WTC11 (cell line): Measurements from ENCODE around the gene SNX19. TPM values are rescaled to one million over a fixed set of nuclear protein-coding genes. Genes with fewer than 3 reads are reported as not detected.

Source experiments
- ATAC-seq: fragments of 200-7000 bp; cut with Tn5 transposase; 2 replicates; pipeline ENCODE4 v1.10.0; 2021; ENCODE audit warnings: mild to moderate bottlenecking, moderate library complexity
- CTCF ChIA-PET: fragments of 300-600 bp; sonication (Branson Sonifier 250); formaldehyde crosslinking; loops from one replicate; lab custom pipeline; 2021; ENCODE audit warnings: antibody characterized with exemption; lab: Charles Lee
- POLR2A ChIA-PET: fragments of 350-600 bp; sonication (Branson Sonifier 250); formaldehyde crosslinking; loops from one replicate; lab custom pipeline; 2021; ENCODE audit warnings: antibody characterized with exemption; lab: Charles Lee
- DNase-seq: peaks from one replicate; pipeline ENCODE4 v3.0.0; 2021; ENCODE audit warnings: low spot score
- H3K27ac Mint-ChIP-seq: 2 replicates; pipeline ENCODE4 v1.8.0; 2021; ENCODE audit warnings: mixed read lengths
- H3K27me3 Mint-ChIP-seq: 2 replicates; pipeline ENCODE4 v1.8.0; 2021; ENCODE audit warnings: low read depth, mild to moderate bottlenecking, moderate library complexity, mixed read lengths
- H3K36me3 Mint-ChIP-seq: 2 replicates; pipeline ENCODE4 v1.8.0; 2021; ENCODE audit warnings: mixed read lengths
- H3K4me1 Mint-ChIP-seq: 2 replicates; pipeline ENCODE4 v1.8.0; 2022; ENCODE audit warnings: mixed read lengths
- H3K4me3 Mint-ChIP-seq: 2 replicates; pipeline ENCODE4 v1.8.0; 2021; ENCODE audit warnings: mild to moderate bottlenecking, moderate library complexity, mixed read lengths
- H3K9me3 Mint-ChIP-seq: 2 replicates; pipeline ENCODE4 v1.8.0; 2021; ENCODE audit warnings: mixed read lengths
- FOXK1 ChIP-seq: sonication (generic); formaldehyde crosslinking; IDR thresholded peaks from 2 replicates; pipeline ENCODE4 v1.8.0; 2022; ENCODE audit warnings: mild to moderate bottlenecking, moderate library complexity, missing genetic modification reagents
- GRHL2 ChIP-seq: fragments of 250-450 bp; sonication (Bioruptor Pico); IDR thresholded peaks from 2 replicates; pipeline ENCODE4 v1.8.0; 2022; ENCODE audit warnings: mild to moderate bottlenecking, moderate library complexity; ENCODE audit not compliant: insufficient replicate concordance, severe bottlenecking
- JAZF1 ChIP-seq: fragments of 250-450 bp; sonication (Bioruptor Pico); IDR thresholded peaks from 2 replicates; pipeline ENCODE4 v1.9.0; 2021; ENCODE audit warnings: moderate library complexity, mild to moderate bottlenecking, inconsistent platforms
- NFE2L1 ChIP-seq: sonication (generic); formaldehyde crosslinking; IDR thresholded peaks from 2 replicates; pipeline ENCODE4 v1.8.1; 2023; ENCODE audit warnings: missing genetic modification reagents
- NR2C2 ChIP-seq: sonication (generic); formaldehyde crosslinking; IDR thresholded peaks from 2 replicates; pipeline ENCODE4 v1.8.0; 2022; ENCODE audit warnings: mild to moderate bottlenecking, missing genetic modification reagents
- NR3C1 ChIP-seq: sonication (generic); formaldehyde crosslinking; conservative IDR thresholded peaks from 2 replicates; pipeline ENCODE4 v1.8.1; 2023; ENCODE audit warnings: low read depth, mild to moderate bottlenecking, missing genetic modification reagents
- RELA ChIP-seq: sonication (generic); formaldehyde crosslinking; IDR thresholded peaks from 2 replicates; pipeline ENCODE4 v1.8.1; 2022; ENCODE audit warnings: missing genetic modification reagents, mild to moderate bottlenecking, borderline replicate concordance
- SOX15 ChIP-seq: fragments of 250-450 bp; sonication (Bioruptor Pico); IDR thresholded peaks from 2 replicates; pipeline ENCODE4 v1.9.0; 2021; ENCODE audit warnings: mild to moderate bottlenecking
- TEAD1 ChIP-seq: sonication (generic); formaldehyde crosslinking; IDR thresholded peaks from 2 replicates; pipeline ENCODE4 v1.8.0; 2022; ENCODE audit warnings: mild to moderate bottlenecking, missing genetic modification reagents
- ZNF219 ChIP-seq: sonication (generic); formaldehyde crosslinking; IDR thresholded peaks from 2 replicates; pipeline ENCODE4 v1.8.0; 2023; ENCODE audit warnings: missing genetic modification reagents, mild to moderate bottlenecking, borderline replicate concordance
- ZNF232 ChIP-seq: sonication (generic); formaldehyde crosslinking; IDR thresholded peaks from 2 replicates; pipeline ENCODE4 v1.8.0; 2022; ENCODE audit warnings: mild to moderate bottlenecking, missing genetic modification reagents
- total RNA-seq: library from RNA; stranded (reverse); gene quantifications from 3 replicates; pipeline ENCODE4 v1.2.3, GENCODE V29; 2021
- TF ChIP-seq, protein P1 (sequence below): sonication (generic); formaldehyde crosslinking; IDR thresholded peaks from 2 replicates; pipeline ENCODE4 v1.8.0; 2023; ENCODE audit warnings: missing genetic modification reagents
- TF ChIP-seq, protein P2 (sequence below): sonication (generic); formaldehyde crosslinking; IDR thresholded peaks from 2 replicates; pipeline ENCODE4 v1.8.0; 2023; ENCODE audit warnings: missing genetic modification reagents, mild to moderate bottlenecking, borderline replicate concordance
- TF ChIP-seq, protein P3 (sequence below): sonication (generic); formaldehyde crosslinking; IDR thresholded peaks from 2 replicates; pipeline ENCODE4 v1.8.1; 2023; ENCODE audit warnings: mild to moderate bottlenecking, missing genetic modification reagents, moderate library complexity
- TF ChIP-seq, protein P4 (sequence below): fragments of 200-600 bp; IDR thresholded peaks from 2 replicates; pipeline ENCODE4 v1.8.0; 2022; ENCODE audit warnings: antibody characterized with exemption
- TF ChIP-seq, protein P5 (sequence below): sonication (generic); formaldehyde crosslinking; IDR thresholded peaks from 2 replicates; pipeline ENCODE4 v1.8.1; 2022; ENCODE audit warnings: low read depth, missing genetic modification reagents, borderline replicate concordance
- TF ChIP-seq, protein P6 (sequence below): sonication (generic); formaldehyde crosslinking; IDR thresholded peaks from 2 replicates; pipeline ENCODE4 v1.8.1; 2023; ENCODE audit warnings: mild to moderate bottlenecking, moderate library complexity, missing genetic modification reagents
- TF ChIP-seq, protein P7 (sequence below): sonication (generic); formaldehyde crosslinking; conservative IDR thresholded peaks from 2 replicates; pipeline ENCODE4 v1.8.1; 2023; ENCODE audit warnings: mild to moderate bottlenecking, low read depth, missing genetic modification reagents, moderate library complexity
- TF ChIP-seq, protein P8 (sequence below): fragments of 250-450 bp; sonication (Bioruptor Pico); IDR thresholded peaks from 2 replicates; pipeline ENCODE4 v1.8.0; 2021; ENCODE audit warnings: mild to moderate bottlenecking

SNX19 gene
- total RNA-seq, 1 experiment from 2014 or later: 25.2 TPM

DNA sequence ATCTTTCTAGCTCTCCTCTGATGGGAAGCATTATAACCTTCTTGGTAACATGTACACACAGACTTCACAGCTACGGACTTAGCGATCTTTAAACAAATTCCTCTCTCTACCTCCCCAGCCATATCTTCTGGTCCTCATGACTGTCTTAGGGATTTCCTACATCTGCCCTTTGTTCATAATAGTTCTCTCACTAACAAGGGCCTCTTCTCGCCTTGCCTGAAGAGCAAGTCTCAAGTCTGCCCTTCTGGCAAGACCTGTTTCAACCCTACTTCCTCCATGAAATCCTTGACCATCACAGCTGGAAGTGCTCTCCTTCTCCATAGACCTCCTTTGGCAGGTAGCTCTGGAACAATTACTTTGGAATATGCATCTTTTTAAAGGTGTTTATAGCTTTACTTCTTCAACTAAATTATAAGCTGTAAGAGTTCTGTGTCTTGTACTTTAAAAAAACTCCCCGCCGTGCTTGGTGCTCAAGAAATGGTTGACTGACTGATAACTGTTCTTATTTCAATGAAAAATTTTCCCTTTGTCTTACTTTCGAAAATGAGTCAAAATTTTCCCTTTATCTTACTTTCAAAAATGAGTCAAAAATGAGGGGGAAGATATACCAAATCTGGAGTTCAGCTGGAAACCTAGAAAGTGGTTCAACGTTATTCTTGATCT lies 34.7 kb downstream of the SNX19 start:
- H3K27me3 Mint-ChIP-seq: no peaks in the 10 kb centered on the region
- H3K4me3 Mint-ChIP-seq: no peak overlapping the region
- H3K4me1 Mint-ChIP-seq: no peaks in the 10 kb centered on the region
- H3K36me3 Mint-ChIP-seq: peaks cover 39% of the 10 kb centered on the region
- POLR2A ChIA-PET: no interaction called here
- ATAC-seq (no peak), DNase-seq (no peak)
- CTCF ChIA-PET: interaction anchor here (0.5 to 2.4 kb wide), 4 partner anchors 13 to 984 kb away, joined by 3 to 7 read pairs (median 4); no protein-coding TSS in a partner anchor
- H3K9me3 Mint-ChIP-seq: no peaks in the 10 kb centered on the region
- no peak for TF ChIP-seq ZNF219 (CRISPR knock-in tag)
- TF ChIP-seq NR2C2 (CRISPR knock-in tag): no peak
- no peak for TF ChIP-seq NR3C1 (CRISPR knock-in tag)
- TF ChIP-seq, protein P1, sequence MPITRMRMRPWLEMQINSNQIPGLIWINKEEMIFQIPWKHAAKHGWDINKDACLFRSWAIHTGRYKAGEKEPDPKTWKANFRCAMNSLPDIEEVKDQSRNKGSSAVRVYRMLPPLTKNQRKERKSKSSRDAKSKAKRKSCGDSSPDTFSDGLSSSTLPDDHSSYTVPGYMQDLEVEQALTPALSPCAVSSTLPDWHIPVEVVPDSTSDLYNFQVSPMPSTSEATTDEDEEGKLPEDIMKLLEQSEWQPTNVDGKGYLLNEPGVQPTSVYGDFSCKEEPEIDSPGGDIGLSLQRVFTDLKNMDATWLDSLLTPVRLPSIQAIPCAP (CRISPR knock-in tag): no peak
- TF ChIP-seq, protein P2, sequence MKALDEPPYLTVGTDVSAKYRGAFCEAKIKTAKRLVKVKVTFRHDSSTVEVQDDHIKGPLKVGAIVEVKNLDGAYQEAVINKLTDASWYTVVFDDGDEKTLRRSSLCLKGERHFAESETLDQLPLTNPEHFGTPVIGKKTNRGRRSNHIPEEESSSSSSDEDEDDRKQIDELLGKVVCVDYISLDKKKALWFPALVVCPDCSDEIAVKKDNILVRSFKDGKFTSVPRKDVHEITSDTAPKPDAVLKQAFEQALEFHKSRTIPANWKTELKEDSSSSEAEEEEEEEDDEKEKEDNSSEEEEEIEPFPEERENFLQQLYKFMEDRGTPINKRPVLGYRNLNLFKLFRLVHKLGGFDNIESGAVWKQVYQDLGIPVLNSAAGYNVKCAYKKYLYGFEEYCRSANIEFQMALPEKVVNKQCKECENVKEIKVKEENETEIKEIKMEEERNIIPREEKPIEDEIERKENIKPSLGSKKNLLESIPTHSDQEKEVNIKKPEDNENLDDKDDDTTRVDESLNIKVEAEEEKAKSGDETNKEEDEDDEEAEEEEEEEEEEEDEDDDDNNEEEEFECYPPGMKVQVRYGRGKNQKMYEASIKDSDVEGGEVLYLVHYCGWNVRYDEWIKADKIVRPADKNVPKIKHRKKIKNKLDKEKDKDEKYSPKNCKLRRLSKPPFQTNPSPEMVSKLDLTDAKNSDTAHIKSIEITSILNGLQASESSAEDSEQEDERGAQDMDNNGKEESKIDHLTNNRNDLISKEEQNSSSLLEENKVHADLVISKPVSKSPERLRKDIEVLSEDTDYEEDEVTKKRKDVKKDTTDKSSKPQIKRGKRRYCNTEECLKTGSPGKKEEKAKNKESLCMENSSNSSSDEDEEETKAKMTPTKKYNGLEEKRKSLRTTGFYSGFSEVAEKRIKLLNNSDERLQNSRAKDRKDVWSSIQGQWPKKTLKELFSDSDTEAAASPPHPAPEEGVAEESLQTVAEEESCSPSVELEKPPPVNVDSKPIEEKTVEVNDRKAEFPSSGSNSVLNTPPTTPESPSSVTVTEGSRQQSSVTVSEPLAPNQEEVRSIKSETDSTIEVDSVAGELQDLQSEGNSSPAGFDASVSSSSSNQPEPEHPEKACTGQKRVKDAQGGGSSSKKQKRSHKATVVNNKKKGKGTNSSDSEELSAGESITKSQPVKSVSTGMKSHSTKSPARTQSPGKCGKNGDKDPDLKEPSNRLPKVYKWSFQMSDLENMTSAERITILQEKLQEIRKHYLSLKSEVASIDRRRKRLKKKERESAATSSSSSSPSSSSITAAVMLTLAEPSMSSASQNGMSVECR (CRISPR knock-in tag): no peak
- no peak for TF ChIP-seq JAZF1 (CRISPR knock-in tag)
- TF ChIP-seq, protein P3, sequence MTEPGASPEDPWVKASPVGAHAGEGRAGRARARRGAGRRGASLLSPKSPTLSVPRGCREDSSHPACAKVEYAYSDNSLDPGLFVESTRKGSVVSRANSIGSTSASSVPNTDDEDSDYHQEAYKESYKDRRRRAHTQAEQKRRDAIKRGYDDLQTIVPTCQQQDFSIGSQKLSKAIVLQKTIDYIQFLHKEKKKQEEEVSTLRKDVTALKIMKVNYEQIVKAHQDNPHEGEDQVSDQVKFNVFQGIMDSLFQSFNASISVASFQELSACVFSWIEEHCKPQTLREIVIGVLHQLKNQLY (CRISPR knock-in tag): no peak
- no peak for TF ChIP-seq SOX15 (CRISPR knock-in tag)
- no peak for TF ChIP-seq ZNF232 (CRISPR knock-in tag)
- TF ChIP-seq, protein P4, sequence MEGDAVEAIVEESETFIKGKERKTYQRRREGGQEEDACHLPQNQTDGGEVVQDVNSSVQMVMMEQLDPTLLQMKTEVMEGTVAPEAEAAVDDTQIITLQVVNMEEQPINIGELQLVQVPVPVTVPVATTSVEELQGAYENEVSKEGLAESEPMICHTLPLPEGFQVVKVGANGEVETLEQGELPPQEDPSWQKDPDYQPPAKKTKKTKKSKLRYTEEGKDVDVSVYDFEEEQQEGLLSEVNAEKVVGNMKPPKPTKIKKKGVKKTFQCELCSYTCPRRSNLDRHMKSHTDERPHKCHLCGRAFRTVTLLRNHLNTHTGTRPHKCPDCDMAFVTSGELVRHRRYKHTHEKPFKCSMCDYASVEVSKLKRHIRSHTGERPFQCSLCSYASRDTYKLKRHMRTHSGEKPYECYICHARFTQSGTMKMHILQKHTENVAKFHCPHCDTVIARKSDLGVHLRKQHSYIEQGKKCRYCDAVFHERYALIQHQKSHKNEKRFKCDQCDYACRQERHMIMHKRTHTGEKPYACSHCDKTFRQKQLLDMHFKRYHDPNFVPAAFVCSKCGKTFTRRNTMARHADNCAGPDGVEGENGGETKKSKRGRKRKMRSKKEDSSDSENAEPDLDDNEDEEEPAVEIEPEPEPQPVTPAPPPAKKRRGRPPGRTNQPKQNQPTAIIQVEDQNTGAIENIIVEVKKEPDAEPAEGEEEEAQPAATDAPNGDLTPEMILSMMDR: no peak
- no peak for TF ChIP-seq GRHL2 (CRISPR knock-in tag)
- TF ChIP-seq, protein P5, sequence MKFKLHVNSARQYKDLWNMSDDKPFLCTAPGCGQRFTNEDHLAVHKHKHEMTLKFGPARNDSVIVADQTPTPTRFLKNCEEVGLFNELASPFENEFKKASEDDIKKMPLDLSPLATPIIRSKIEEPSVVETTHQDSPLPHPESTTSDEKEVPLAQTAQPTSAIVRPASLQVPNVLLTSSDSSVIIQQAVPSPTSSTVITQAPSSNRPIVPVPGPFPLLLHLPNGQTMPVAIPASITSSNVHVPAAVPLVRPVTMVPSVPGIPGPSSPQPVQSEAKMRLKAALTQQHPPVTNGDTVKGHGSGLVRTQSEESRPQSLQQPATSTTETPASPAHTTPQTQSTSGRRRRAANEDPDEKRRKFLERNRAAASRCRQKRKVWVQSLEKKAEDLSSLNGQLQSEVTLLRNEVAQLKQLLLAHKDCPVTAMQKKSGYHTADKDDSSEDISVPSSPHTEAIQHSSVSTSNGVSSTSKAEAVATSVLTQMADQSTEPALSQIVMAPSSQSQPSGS (CRISPR knock-in tag): no peak
- TF ChIP-seq, protein P6, sequence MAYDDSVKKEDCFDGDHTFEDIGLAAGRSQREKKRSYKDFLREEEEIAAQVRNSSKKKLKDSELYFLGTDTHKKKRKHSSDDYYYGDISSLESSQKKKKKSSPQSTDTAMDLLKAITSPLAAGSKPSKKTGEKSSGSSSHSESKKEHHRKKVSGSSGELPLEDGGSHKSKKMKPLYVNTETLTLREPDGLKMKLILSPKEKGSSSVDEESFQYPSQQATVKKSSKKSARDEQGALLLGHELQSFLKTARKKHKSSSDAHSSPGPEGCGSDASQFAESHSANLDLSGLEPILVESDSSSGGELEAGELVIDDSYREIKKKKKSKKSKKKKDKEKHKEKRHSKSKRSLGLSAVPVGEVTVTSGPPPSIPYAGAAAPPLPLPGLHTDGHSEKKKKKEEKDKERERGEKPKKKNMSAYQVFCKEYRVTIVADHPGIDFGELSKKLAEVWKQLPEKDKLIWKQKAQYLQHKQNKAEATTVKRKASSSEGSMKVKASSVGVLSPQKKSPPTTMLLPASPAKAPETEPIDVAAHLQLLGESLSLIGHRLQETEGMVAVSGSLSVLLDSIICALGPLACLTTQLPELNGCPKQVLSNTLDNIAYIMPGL (CRISPR knock-in tag): no peak
- no peak for TF ChIP-seq TEAD1 (CRISPR knock-in tag)
- TF ChIP-seq NFE2L1 (CRISPR knock-in tag): no peak
- no peak for TF ChIP-seq RELA (CRISPR knock-in tag)
- TF ChIP-seq FOXK1 (CRISPR knock-in tag): no peak
- TF ChIP-seq, protein P7, sequence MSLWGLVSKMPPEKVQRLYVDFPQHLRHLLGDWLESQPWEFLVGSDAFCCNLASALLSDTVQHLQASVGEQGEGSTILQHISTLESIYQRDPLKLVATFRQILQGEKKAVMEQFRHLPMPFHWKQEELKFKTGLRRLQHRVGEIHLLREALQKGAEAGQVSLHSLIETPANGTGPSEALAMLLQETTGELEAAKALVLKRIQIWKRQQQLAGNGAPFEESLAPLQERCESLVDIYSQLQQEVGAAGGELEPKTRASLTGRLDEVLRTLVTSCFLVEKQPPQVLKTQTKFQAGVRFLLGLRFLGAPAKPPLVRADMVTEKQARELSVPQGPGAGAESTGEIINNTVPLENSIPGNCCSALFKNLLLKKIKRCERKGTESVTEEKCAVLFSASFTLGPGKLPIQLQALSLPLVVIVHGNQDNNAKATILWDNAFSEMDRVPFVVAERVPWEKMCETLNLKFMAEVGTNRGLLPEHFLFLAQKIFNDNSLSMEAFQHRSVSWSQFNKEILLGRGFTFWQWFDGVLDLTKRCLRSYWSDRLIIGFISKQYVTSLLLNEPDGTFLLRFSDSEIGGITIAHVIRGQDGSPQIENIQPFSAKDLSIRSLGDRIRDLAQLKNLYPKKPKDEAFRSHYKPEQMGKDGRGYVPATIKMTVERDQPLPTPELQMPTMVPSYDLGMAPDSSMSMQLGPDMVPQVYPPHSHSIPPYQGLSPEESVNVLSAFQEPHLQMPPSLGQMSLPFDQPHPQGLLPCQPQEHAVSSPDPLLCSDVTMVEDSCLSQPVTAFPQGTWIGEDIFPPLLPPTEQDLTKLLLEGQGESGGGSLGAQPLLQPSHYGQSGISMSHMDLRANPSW (CRISPR knock-in tag): no peak
- TF ChIP-seq, protein P8, sequence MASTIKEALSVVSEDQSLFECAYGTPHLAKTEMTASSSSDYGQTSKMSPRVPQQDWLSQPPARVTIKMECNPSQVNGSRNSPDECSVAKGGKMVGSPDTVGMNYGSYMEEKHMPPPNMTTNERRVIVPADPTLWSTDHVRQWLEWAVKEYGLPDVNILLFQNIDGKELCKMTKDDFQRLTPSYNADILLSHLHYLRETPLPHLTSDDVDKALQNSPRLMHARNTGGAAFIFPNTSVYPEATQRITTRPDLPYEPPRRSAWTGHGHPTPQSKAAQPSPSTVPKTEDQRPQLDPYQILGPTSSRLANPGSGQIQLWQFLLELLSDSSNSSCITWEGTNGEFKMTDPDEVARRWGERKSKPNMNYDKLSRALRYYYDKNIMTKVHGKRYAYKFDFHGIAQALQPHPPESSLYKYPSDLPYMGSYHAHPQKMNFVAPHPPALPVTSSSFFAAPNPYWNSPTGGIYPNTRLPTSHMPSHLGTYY (CRISPR knock-in tag): no peak
- TF ChIP-seq, all 79 proteins: peak for 0
- H3K27ac Mint-ChIP-seq: no peak overlapping the region
